Osteoblast (primary cell): Measurements from ENCODE around the gene SLC7A6OS. TPM values are rescaled to one million over a fixed set of nuclear protein-coding genes. Genes with fewer than 3 reads are reported as not detected.

Experiments
- DNase-seq: peaks from one replicate; pipeline ENCODE4 v3.0.0; 2011; ENCODE audit warnings: low spot score, mixed read lengths; ENCODE audit not compliant: insufficient read length; ENCODE audit errors: missing footprints
- H2AFZ ChIP-seq: 2 replicates; pipeline ENCODE4 v1.6.0; 2011; ENCODE audit warnings: mild to moderate bottlenecking, low read length
- H3K27ac ChIP-seq: 2 replicates; pipeline ENCODE4 v1.5.1; 2011; ENCODE audit warnings: mild to moderate bottlenecking, low read depth, low read length, moderate library complexity
- H3K27me3 ChIP-seq: 2 replicates; pipeline ENCODE4 v1.6.0; 2012; ENCODE audit warnings: mild to moderate bottlenecking, control low read depth, inconsistent platforms, low read length, moderate library complexity; ENCODE audit not compliant: insufficient read depth
- H3K36me3 ChIP-seq: 2 replicates; pipeline ENCODE4 v1.5.1; 2011; ENCODE audit warnings: mild to moderate bottlenecking, low read length, control low read depth, moderate library complexity; ENCODE audit not compliant: insufficient read depth
- H3K4me1 ChIP-seq: 2 replicates; pipeline ENCODE4 v1.5.1; 2011; ENCODE audit warnings: mild to moderate bottlenecking, low read length, control low read depth, moderate library complexity; ENCODE audit not compliant: insufficient read depth
- H3K4me2 ChIP-seq: 2 replicates; pipeline ENCODE4 v1.6.0; 2011; ENCODE audit warnings: mild to moderate bottlenecking, low read length; ENCODE audit not compliant: insufficient read depth
- H3K4me3 ChIP-seq: fragments of 200-600 bp; sonication (generic); 3 replicates; pipeline ENCODE4 v1.5.1; 2012; ENCODE audit warnings: mild to moderate bottlenecking, low read length, inconsistent platforms; ENCODE audit not compliant: insufficient read depth
- H3K79me2 ChIP-seq: 2 replicates; pipeline ENCODE4 v1.6.0; 2012; ENCODE audit warnings: mild to moderate bottlenecking, low read length, control low read depth, inconsistent platforms; ENCODE audit not compliant: insufficient read depth
- H3K9me3 ChIP-seq: 2 replicates; pipeline ENCODE4 v1.5.1; 2011; ENCODE audit warnings: low read depth, low read length, control low read depth
- H4K20me1 ChIP-seq: 2 replicates; pipeline ENCODE4 v1.6.0; 2012; ENCODE audit warnings: mild to moderate bottlenecking, low read length, control low read depth; ENCODE audit not compliant: insufficient read depth
- CTCF ChIP-seq: IDR thresholded peaks from 2 replicates; pipeline ENCODE4 v1.5.1; 2011; ENCODE audit warnings: mild to moderate bottlenecking, low read depth, low read length, moderate library complexity; ENCODE audit errors: extremely low read depth
- total RNA-seq: library from RNA; depleted of rRNA; stranded (reverse); fragments of >200 nt; gene quantifications from 2 replicates; pipeline ENCODE4 v1.2.3, GENCODE V29; 2012

The SLC7A6OS gene
- total RNA-seq, 1 donor, result 12.3 TPM

GRCh38 chr16:68286153-68287074 is 24.3 kb downstream of the SLC7A6OS start:
- H3K27me3 ChIP-seq, result no peaks in the 10 kb centered on the region
- no peak overlapping the region for H2AFZ ChIP-seq
- no peak for DNase-seq
- no peaks in the 10 kb centered on the region for H3K9me3 ChIP-seq
- peaks cover 71% of the 10 kb centered on the region for H3K79me2 ChIP-seq
- no peak overlapping the region for H3K27ac ChIP-seq
- peaks cover 64% of the 10 kb centered on the region for H3K36me3 ChIP-seq
- no peak for TF ChIP-seq CTCF
- no peak overlapping the region for H3K4me3 ChIP-seq
- H3K4me2 ChIP-seq, result no peak overlapping the region
- peaks cover 57% of the 10 kb centered on the region for H4K20me1 ChIP-seq
- H3K4me1 ChIP-seq, result peaks cover 39% of the 10 kb centered on the region

GRCh38 chr16:68285683-68286082 is 25.1 kb downstream of the SLC7A6OS start:
- Histone ChIP-seq H3K9me3 (no peaks in the 10 kb centered on the region), H4K20me1 (peaks cover 56% of the 10 kb centered on the region), H3K4me1 (peaks cover 37% of the 10 kb centered on the region), H3K27ac (no peak overlapping the region), H2AFZ (no peak overlapping the region), H3K4me2 (no peak overlapping the region), H3K79me2 (peaks cover 71% of the 10 kb centered on the region), H3K4me3 (no peak overlapping the region), H3K27me3 (no peaks in the 10 kb centered on the region), H3K36me3 (peaks cover 59% of the 10 kb centered on the region)
- TF ChIP-seq CTCF, result no peak
- DNase-seq, result no peak

- Histone ChIP-seq H3K4me2 (no peak overlapping the region), H2AFZ (no peak overlapping the region)
These were observed 25.9 kb downstream of the SLC7A6OS start for GRCh38 chr16:68284847-68285246.

More at GRCh38 chr16:68284847-68285246, 25.9 kb downstream of the SLC7A6OS start:
- H3K27ac ChIP-seq, result no peak overlapping the region
- H3K9me3 ChIP-seq, result no peaks in the 10 kb centered on the region
- H3K4me1 ChIP-seq, result peaks cover 29% of the 10 kb centered on the region
- no peak overlapping the region for H3K4me3 ChIP-seq
- H3K79me2 ChIP-seq, result peaks cover 72% of the 10 kb centered on the region
- H4K20me1 ChIP-seq, result peaks cover 52% of the 10 kb centered on the region
- no peak for DNase-seq
- no peaks in the 10 kb centered on the region for H3K27me3 ChIP-seq
- H3K36me3 ChIP-seq, result peaks cover 57% of the 10 kb centered on the region
- no peak for TF ChIP-seq CTCF
